ENCODE results near the gene DUS3L.

DNA sequence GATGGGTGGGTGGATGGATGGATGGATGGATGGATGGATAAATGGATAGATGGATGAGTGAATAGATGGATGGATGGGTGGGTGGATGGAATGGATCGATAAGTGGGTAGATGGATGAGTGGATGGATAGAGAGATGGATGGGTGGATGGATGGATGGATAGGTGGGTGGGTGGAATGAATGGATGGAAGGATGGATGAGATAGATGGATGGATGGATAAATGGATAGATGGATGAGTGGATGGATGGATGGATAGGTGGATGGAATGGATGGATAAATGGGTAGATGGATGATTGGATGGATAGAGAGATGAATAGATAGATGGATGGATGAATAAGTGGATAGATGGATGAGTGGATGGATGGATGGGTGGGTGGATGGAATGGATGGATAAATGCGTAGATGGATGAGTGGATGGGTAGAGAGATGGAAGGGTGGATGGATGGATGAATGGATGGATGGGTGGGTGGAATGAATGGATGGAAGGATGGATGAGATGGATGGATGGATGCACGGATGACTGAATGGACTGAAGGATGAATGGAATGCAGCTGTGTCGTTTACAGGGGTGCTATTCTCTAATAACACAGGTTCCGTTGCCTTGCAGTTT, 28.2 kb downstream of the DUS3L start:
- no peak for TF ChIP-seq CTCF (IDR thresholded peaks at IDR 0.05 in 4 of 5, conservative IDR thresholded peaks at IDR 0.05 in 1 of 5)
- TF ChIP-seq POLR2A (IDR thresholded peaks at IDR 0.05), result no peak
